Naive thymus-derived CD4-positive, alpha-beta T cell (primary cell): ENCODE measurements around the gene GSG1L. TPM values are rescaled to one million over a fixed set of nuclear protein-coding genes. Genes with fewer than 3 reads are reported as not detected.

Source experiments
- ATAC-seq: fragments of 150-1000 bp; cut with Tn5 transposase; 2 replicates; pipeline ENCODE4 v1.10.0; 2021; ENCODE audit warnings: mild to moderate bottlenecking, moderate library complexity
- CTCF ChIA-PET: fragments of 350-600 bp; sonication (Branson Sonifier 250); formaldehyde crosslinking; loops from one replicate; lab custom pipeline; 2021; ENCODE audit warnings: antibody characterized with exemption; lab: Charles Lee
- POLR2A ChIA-PET: fragments of 350-600 bp; sonication (Branson Sonifier 250); formaldehyde crosslinking; loops from one replicate; lab custom pipeline; 2021; ENCODE audit warnings: antibody characterized with exemption, inconsistent platforms; lab: Charles Lee
- DNase-seq, 9 donors: peaks; one replicate each; pipeline versions ENCODE4 v3.0.0 to v3.0.0-alpha.2; 2020 to 2022; ENCODE audit warnings: mixed read lengths in 1 of 9
- H3K27ac ChIP-seq: one replicate; pipeline ENCODE4 v1.7.0; 2013; ENCODE audit warnings: mild to moderate bottlenecking, low read depth, low read length, moderate library complexity
- H3K27me3 ChIP-seq, 2 donors: one replicate each; pipeline ENCODE4 v1.7.0; 2013; ENCODE audit warnings: low read length in 2 of 2, mild to moderate bottlenecking in 2 of 2, moderate library complexity in 2 of 2; ENCODE audit not compliant: control insufficient read depth in 2 of 2, insufficient read depth in 2 of 2
- H3K36me3 ChIP-seq, 3 experiments: 1 replicate in 2 of 3; 2 replicates in 1 of 3; pipeline ENCODE4 v1.7.0; 2013; ENCODE audit warnings: low read length in 3 of 3, mild to moderate bottlenecking in 3 of 3, moderate library complexity in 1 of 3; ENCODE audit not compliant: insufficient read depth in 3 of 3, control insufficient read depth in 2 of 3
- H3K4me1 ChIP-seq, 2 donors: one replicate each; pipeline ENCODE4 v1.7.0; 2013; ENCODE audit warnings: low read length in 2 of 2, mild to moderate bottlenecking in 2 of 2, moderate library complexity in 1 of 2; ENCODE audit not compliant: control insufficient read depth in 2 of 2, insufficient read depth in 2 of 2
- H3K4me3 ChIP-seq: 2 replicates; pipeline ENCODE4 v1.7.0; 2013; ENCODE audit warnings: mild to moderate bottlenecking, low read length
- H3K9me3 ChIP-seq, 3 experiments: 1 replicate in 2 of 3; 2 replicates in 1 of 3; pipeline ENCODE4 v1.7.0; 2013; ENCODE audit warnings: low read length in 3 of 3; ENCODE audit not compliant: control insufficient read depth in 2 of 3
- H3K27ac Mint-ChIP-seq, 9 donors: one replicate each; pipeline ENCODE4 v1.8.0; 2020 to 2022; ENCODE audit warnings: mixed read lengths in 9 of 9, mild to moderate bottlenecking in 8 of 9, moderate library complexity in 5 of 9, inconsistent platforms in 2 of 9
- H3K27me3 Mint-ChIP-seq, 5 donors: one replicate each; pipeline ENCODE4 v1.8.0; 2021 to 2022; ENCODE audit warnings: mixed read lengths in 5 of 5, mild to moderate bottlenecking in 1 of 5
- H3K36me3 Mint-ChIP-seq, 5 donors: one replicate each; pipeline ENCODE4 v1.8.0; 2020 to 2022; ENCODE audit warnings: mixed read lengths in 5 of 5, mild to moderate bottlenecking in 3 of 5, inconsistent platforms in 1 of 5
- H3K4me1 Mint-ChIP-seq, 7 donors: one replicate each; pipeline ENCODE4 v1.8.0; 2020 to 2022; ENCODE audit warnings: mixed read lengths in 7 of 7, mild to moderate bottlenecking in 3 of 7, inconsistent platforms in 1 of 7
- H3K4me3 Mint-ChIP-seq, 10 donors: one replicate each; pipeline ENCODE4 v1.8.0; 2020 to 2022; ENCODE audit warnings: mild to moderate bottlenecking in 10 of 10, mixed read lengths in 10 of 10, moderate library complexity in 6 of 10, inconsistent platforms in 2 of 10
- H3K9me3 Mint-ChIP-seq, 11 donors: one replicate each; pipeline ENCODE4 v1.8.0; 2020 to 2022; ENCODE audit warnings: mixed read lengths in 11 of 11, mild to moderate bottlenecking in 4 of 11, inconsistent platforms in 1 of 11, moderate library complexity in 1 of 11
- intact Hi-C, 2 donors: fragments of 100-400 bp; cut with micrococcal nuclease; formaldehyde crosslinking; loops; one replicate each; pipeline ENCODE4 v1.15.1; 2023
- polyA plus RNA-seq, 2 donors: library from polyadenylated mRNA; unstranded; fragments of 300-500 nt; fragmentation: Illumina TruSeq; gene quantifications; one replicate each; pipeline ENCODE4 v1.2.3, GENCODE V29; 2021
- total RNA-seq, 6 experiments: library from RNA in 5 of 6; stranded (reverse) in 5 of 6; gene quantifications; 1 replicate in 5 of 6; 2 replicates in 1 of 6; pipeline ENCODE4 v1.2.3 and lab custom pipeline; 2021 to 2026

The GSG1L gene
- total and polyA plus RNA-seq, 7 experiments from 2014 or later = 0.10 TPM; not detected in 6

DNA sequence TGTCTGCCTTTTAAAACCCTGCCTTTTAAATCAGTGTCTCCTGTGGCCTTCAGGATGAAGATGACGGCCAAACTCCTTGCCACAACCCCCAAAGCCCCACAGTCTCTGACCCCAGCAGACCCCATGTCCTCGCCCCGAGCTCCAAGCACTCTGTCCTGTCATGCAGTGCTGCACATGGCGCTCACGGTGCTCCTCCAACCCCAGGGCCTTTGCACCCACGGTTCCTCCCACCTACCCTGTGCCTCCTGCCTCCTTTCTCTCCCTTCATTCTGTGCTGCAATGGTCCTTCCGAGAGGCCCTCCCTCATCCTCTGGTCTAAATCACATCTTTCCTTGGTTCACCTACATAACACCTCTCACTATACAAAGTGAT, 278.2 kb downstream of the GSG1L start:
- DNase-seq = no peak
- no peaks in the 10 kb centered on the region for H3K36me3 Mint-ChIP-seq
- CTCF ChIA-PET = no interaction called here
- Histone ChIP-seq H3K4me3 (no peak overlapping the region), H3K36me3 (no peaks in the 10 kb centered on the region), H3K27me3 (no peaks in the 10 kb centered on the region), H3K27ac (no peak overlapping the region), H3K9me3 (no peaks in the 10 kb centered on the region), H3K4me1 (no peaks in the 10 kb centered on the region)
- POLR2A ChIA-PET = no interaction called here
- peaks cover 0 to 1% (median 0%) of the 10 kb centered on the region in 11 donors for H3K9me3 Mint-ChIP-seq
- no peak overlapping the region for H3K4me3 Mint-ChIP-seq
- no peaks in the 10 kb centered on the region for H3K4me1 Mint-ChIP-seq
- ATAC-seq = no peak
- no peak overlapping the region for H3K27ac Mint-ChIP-seq
- intact Hi-C loops = no loop called here
- no peaks in the 10 kb centered on the region for H3K27me3 Mint-ChIP-seq

- CTCF ChIA-PET = no interaction called here
- Mint-ChIP-seq H3K27me3 (no peaks in the 10 kb centered on the region), H3K27ac (no peak overlapping the region), H3K36me3 (no peaks in the 10 kb centered on the region), H3K4me3 (no peak overlapping the region), H3K9me3 (peaks cover 0 to 1% (median 0%) of the 10 kb centered on the region in 11 donors), H3K4me1 (no peaks in the 10 kb centered on the region)
- no peaks in the 10 kb centered on the region for H3K9me3 ChIP-seq
- intact Hi-C loops = no loop called here
- no peak for DNase-seq
- POLR2A ChIA-PET = no interaction called here
- no peak overlapping the region for H3K4me3 ChIP-seq
- H3K4me1 ChIP-seq = no peaks in the 10 kb centered on the region
- H3K36me3 ChIP-seq = no peaks in the 10 kb centered on the region
- no peaks in the 10 kb centered on the region for H3K27me3 ChIP-seq
- no peak for ATAC-seq
- no peak overlapping the region for H3K27ac ChIP-seq
Observed at GRCh38 chr16:27784351-27785306, 278.9 kb downstream of the GSG1L start.

DNA sequence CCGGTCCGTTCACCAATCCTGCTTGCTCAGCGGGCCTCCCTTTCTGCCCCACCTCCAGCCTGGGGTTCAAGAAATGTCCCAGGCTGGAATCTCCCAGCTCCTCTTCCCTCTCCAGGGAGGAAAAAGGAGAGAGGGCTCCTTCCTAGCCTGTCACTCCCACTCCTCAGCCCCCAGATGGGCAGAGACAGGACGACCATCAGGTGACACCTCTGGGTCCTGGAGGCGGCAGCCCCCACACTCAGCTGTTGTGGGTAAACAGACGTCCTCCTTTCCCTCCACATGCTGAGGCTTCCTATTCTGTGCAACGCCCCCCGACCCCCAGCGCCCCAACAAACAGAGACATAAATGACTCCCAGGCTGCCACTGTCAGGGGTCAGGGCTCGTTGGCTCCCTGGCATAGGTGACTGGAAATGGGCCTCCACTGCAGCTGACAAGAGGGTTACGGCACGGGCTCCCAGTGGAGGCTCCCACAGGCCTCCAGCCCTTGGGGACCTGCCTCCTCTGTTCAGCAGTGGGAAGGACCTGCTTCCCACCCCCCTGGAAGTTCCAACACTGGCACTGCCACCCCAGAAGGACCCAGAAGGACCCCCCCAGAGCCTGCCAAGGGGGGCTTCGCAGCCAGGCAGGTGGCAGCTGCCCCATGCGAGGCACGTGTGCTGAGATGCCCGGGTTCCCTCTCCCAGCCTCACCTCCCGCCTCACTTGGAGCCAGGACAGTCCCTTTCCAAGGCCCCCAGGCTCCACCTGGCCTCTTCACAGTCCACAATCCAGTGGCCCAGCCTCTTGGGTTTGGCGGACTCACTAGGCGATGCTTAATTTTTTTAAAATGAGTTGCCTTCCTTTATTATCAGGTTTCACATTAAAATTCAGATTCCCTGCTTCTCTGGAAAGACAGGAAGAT, 281.3 kb downstream of the GSG1L start:
- H3K36me3 Mint-ChIP-seq = peaks cover 0 to 4% (median 0%) of the 10 kb centered on the region in 5 donors
- CTCF ChIA-PET = no interaction called here
- H3K9me3 ChIP-seq = no peaks in the 10 kb centered on the region

DNA sequence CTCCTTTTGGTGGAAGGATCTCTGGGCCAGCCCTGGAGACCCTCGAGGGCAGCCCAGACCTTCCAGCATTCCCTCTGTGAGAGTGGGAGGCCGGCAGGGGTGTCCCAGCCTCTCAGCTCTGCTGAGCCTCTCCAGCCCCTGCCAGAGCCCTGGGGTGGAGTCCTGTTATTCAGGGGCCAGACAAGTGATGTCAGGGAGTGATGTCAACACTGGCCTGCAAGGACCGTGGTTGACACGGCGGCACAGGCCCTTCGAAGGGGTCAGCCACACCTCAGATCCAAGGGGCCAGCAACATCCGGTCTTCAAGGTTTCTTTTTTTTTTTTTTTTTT, 282.4 kb downstream of the GSG1L start:
- H3K9me3 ChIP-seq = no peaks in the 10 kb centered on the region
- CTCF ChIA-PET = no interaction called here
- peaks cover 0 to 14% (median 0%) of the 10 kb centered on the region in 3 experiments for H3K36me3 ChIP-seq
- H3K4me1 Mint-ChIP-seq = no peaks in the 10 kb centered on the region
- H3K4me1 ChIP-seq = no peaks in the 10 kb centered on the region
- no peaks in the 10 kb centered on the region for H3K9me3 Mint-ChIP-seq
- no peak for ATAC-seq
- intact Hi-C loops = no loop called here
- H3K27ac Mint-ChIP-seq = no peak overlapping the region
- no peak overlapping the region for H3K27ac ChIP-seq
- no peak overlapping the region for H3K4me3 Mint-ChIP-seq
- H3K27me3 ChIP-seq = no peaks in the 10 kb centered on the region
- POLR2A ChIA-PET = no interaction called here
- peaks cover 0 to 4% (median 0%) of the 10 kb centered on the region in 5 donors for H3K36me3 Mint-ChIP-seq
- no peak for DNase-seq
- H3K27me3 Mint-ChIP-seq = no peaks in the 10 kb centered on the region
- H3K4me3 ChIP-seq = no peak overlapping the region

More for the DNA sequence above, 281.3 kb downstream of the GSG1L start:
- intact Hi-C loops = no loop called here
- H3K4me1 ChIP-seq = no peaks in the 10 kb centered on the region
- Mint-ChIP-seq H3K27ac (no peak overlapping the region), H3K4me1 (no peaks in the 10 kb centered on the region), H3K9me3 (peaks cover 0 to 1% (median 0%) of the 10 kb centered on the region in 11 donors), H3K4me3 (no peak overlapping the region), H3K27me3 (no peaks in the 10 kb centered on the region)
- H3K27me3 ChIP-seq = no peaks in the 10 kb centered on the region
- ATAC-seq (no peak), DNase-seq (no peak)
- POLR2A ChIA-PET = no interaction called here
- H3K36me3 ChIP-seq = peaks cover 0 to 14% (median 0%) of the 10 kb centered on the region in 3 experiments
- H3K27ac ChIP-seq = no peak overlapping the region
- H3K4me3 ChIP-seq = no peak overlapping the region

DNA sequence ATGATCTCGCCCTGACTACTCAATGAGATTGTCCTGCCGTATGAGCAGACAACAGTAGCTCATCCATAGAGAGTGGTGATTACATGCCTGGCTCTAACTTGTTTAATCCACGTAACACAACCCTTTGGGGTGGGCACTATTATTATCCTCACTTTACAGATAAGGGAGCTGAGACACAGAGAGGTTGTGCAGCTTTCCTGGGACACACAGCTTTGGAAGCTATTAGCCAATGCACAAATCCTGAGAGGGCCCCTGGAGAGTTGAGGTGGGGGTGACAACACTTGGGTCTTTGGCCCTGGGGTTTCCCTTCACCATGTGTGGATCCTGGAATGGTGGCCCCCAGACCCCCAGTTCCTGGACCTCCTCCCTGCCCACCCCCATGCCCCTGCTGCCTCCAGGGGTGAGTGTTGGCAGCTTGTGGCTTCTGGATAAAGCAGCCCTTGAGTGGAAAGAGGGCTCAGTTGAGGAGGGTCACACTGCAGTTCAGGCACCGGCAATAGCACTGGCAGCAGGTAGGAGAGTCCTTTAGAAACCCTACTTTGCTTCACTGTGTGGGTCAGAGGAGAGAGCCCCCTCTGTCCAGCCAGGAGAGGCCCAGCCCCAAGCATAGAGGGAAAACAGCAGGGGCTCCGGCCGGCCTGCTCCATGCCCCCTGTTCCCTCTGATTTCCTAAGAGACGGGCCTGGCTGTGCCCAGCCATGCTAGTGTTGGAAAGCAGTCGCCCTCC, 282.9 kb downstream of the GSG1L start:
- Histone ChIP-seq H3K4me1 (no peaks in the 10 kb centered on the region), H3K4me3 (no peak overlapping the region), H3K27me3 (no peaks in the 10 kb centered on the region), H3K9me3 (no peaks in the 10 kb centered on the region), H3K27ac (no peak overlapping the region), H3K36me3 (peaks cover 0 to 14% (median 0%) of the 10 kb centered on the region in 3 experiments)
- H3K4me3 Mint-ChIP-seq = no peak overlapping the region
- H3K36me3 Mint-ChIP-seq = peaks cover 0 to 5% (median 0%) of the 10 kb centered on the region in 5 donors
- ATAC-seq = no peak
- intact Hi-C loops = no loop called here
- no peak overlapping the region for H3K27ac Mint-ChIP-seq
- no peaks in the 10 kb centered on the region for H3K27me3 Mint-ChIP-seq
- ChIA-PET POLR2A (no interaction called here), CTCF (no interaction called here)
- H3K9me3 Mint-ChIP-seq = no peaks in the 10 kb centered on the region
- DNase-seq = no peak
- H3K4me1 Mint-ChIP-seq = no peaks in the 10 kb centered on the region

- peaks cover 0 to 9% (median 0%) of the 10 kb centered on the region in 5 donors for H3K36me3 Mint-ChIP-seq
- no peak overlapping the region for H3K4me3 ChIP-seq
- DNase-seq (no peak), ATAC-seq (no peak)
- intact Hi-C loops = no loop called here
- H3K27me3 ChIP-seq = no peaks in the 10 kb centered on the region
- H3K4me1 Mint-ChIP-seq = no peaks in the 10 kb centered on the region
- H3K36me3 ChIP-seq = peaks cover 0 to 14% (median 0%) of the 10 kb centered on the region in 3 experiments
- no peaks in the 10 kb centered on the region for H3K9me3 ChIP-seq
- H3K9me3 Mint-ChIP-seq = no peaks in the 10 kb centered on the region
- ChIA-PET POLR2A (no interaction called here), CTCF (interaction anchor here (0.6 kb wide), 1 partner anchor 49 kb away, joined by 3 read pairs; no protein-coding TSS in a partner anchor)
- H3K4me3 Mint-ChIP-seq = no peak overlapping the region
- H3K27me3 Mint-ChIP-seq = no peaks in the 10 kb centered on the region
- no peaks in the 10 kb centered on the region for H3K4me1 ChIP-seq
- H3K27ac ChIP-seq = no peak overlapping the region
- H3K27ac Mint-ChIP-seq = no peak overlapping the region
Observed at GRCh38 chr16:27779641-27780164, 283.8 kb downstream of the GSG1L start.
